Measurements from ENCODE around the gene A3GALT2. TPM values are rescaled to one million over a fixed set of nuclear protein-coding genes. Genes with fewer than 3 reads are reported as not detected.

A3GALT2 gene
- polyA plus RNA-seq, 1 donor from 2014 or later = 0.35 TPM

- H3K36me3 ChIP-seq (ENCODE audit: insufficient read depth, low read length) = peaks cover 9% of the 10 kb centered on the region
- peak overlapping the region; percentile 55 for H3K9ac ChIP-seq (ENCODE audit: low read length)
- H3K4me3 ChIP-seq (ENCODE audit: low read length) = no peak overlapping the region
- H3K9me2 ChIP-seq (ENCODE audit: insufficient read depth, low read length) = no peaks in the 10 kb centered on the region
- no peak overlapping the region for H3K4me2 ChIP-seq (ENCODE audit: low read length)
- H2AFZ ChIP-seq (ENCODE audit: low read depth, low read length) = no peak overlapping the region
- H3K79me2 ChIP-seq (replicated peaks; ENCODE audit: insufficient read depth, low read length) = peaks cover 9% of the 10 kb centered on the region
- no peaks in the 10 kb centered on the region for H3K27me3 ChIP-seq (ENCODE audit: insufficient read depth, low read depth, low read length)
- H4K20me1 ChIP-seq (ENCODE audit: insufficient read depth) = no peaks in the 10 kb centered on the region
- H3K27ac ChIP-seq (ENCODE audit: low read length) = no peak overlapping the region
- H3F3A ChIP-seq (ENCODE audit: insufficient read depth, low read length, poor library complexity, severe bottlenecking) = peaks cover 10% of the 10 kb centered on the region
- TF ChIP-seq SMC3 (conservative IDR thresholded peaks at IDR 0.05; ENCODE audit: poor library complexity) = no peak
- TF ChIP-seq RAD21 (conservative IDR thresholded peaks at IDR 0.05) = no peak
- no peak for TF ChIP-seq EP300 (conservative IDR thresholded peaks at IDR 0.05; ENCODE audit: poor library complexity, severe bottlenecking)
- TF ChIP-seq, protein P1, sequence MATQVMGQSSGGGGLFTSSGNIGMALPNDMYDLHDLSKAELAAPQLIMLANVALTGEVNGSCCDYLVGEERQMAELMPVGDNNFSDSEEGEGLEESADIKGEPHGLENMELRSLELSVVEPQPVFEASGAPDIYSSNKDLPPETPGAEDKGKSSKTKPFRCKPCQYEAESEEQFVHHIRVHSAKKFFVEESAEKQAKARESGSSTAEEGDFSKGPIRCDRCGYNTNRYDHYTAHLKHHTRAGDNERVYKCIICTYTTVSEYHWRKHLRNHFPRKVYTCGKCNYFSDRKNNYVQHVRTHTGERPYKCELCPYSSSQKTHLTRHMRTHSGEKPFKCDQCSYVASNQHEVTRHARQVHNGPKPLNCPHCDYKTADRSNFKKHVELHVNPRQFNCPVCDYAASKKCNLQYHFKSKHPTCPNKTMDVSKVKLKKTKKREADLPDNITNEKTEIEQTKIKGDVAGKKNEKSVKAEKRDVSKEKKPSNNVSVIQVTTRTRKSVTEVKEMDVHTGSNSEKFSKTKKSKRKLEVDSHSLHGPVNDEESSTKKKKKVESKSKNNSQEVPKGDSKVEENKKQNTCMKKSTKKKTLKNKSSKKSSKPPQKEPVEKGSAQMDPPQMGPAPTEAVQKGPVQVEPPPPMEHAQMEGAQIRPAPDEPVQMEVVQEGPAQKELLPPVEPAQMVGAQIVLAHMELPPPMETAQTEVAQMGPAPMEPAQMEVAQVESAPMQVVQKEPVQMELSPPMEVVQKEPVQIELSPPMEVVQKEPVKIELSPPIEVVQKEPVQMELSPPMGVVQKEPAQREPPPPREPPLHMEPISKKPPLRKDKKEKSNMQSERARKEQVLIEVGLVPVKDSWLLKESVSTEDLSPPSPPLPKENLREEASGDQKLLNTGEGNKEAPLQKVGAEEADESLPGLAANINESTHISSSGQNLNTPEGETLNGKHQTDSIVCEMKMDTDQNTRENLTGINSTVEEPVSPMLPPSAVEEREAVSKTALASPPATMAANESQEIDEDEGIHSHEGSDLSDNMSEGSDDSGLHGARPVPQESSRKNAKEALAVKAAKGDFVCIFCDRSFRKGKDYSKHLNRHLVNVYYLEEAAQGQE (IDR thresholded peaks at IDR 0.05; ENCODE audit: borderline replicate concordance) = no peak
- no peak for TF ChIP-seq POLR2AphosphoS5 (IDR thresholded peaks at IDR 0.05)
- no peaks in the 10 kb centered on the region for H3K9me3 ChIP-seq (ENCODE audit: low read length)
These were observed 47.5 kb upstream of the A3GALT2 start for GRCh38 chr1:33368431-33368830.

DNA sequence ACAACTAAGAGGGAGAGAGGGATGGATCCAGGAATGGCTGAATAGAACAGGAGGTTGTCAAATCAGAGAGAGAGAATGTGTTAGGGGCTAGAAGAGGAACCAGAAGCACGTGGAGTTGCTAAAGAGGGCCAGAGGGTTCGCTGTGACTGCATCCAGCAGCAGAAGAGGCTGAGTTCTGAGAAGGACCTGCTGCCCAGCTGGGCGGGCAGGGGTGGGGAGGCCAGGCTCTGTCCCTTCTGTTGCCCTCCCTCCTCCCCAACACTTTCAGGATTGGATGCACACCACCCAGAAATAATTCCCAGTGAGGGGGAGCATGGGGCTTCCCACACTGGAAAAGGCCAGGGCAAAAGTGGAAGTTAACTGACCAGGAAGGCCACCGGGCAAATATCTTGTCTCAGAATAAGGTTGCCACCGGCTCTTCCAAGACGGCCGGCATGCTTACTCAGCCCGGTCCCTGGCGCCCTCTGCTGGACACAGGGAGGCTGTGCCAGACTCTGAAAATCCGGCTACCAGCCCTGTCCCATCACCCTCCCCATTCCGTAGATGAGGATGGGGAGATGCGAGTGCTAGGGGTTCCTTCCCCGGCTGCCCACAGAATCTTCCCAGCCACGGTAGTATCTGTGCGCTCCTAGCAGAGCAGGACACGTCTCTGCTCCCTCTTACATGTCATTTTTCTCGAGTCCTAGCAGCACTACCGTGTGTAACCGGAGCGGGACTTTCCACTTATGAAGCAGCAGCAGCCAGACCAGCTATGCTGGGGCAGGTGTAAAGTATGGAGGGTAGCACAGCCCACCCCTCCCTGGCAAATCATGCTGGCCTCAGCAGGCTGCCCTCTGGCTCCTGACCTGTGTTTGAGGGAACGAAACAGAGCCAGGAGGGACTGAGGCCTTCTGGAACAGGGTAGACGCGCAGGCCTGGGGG lies 46.8 kb upstream of the A3GALT2 start:
- Histone ChIP-seq H3K4me2 (ENCODE audit: low read length) (no peak overlapping the region), H2AFZ (ENCODE audit: low read depth, low read length) (no peak overlapping the region), H3K36me3 (ENCODE audit: insufficient read depth, low read length) (peaks cover 9% of the 10 kb centered on the region), H3K9me3 (ENCODE audit: low read length) (no peaks in the 10 kb centered on the region), H3F3A (ENCODE audit: insufficient read depth, low read length, poor library complexity, severe bottlenecking) (peaks cover 10% of the 10 kb centered on the region), H3K27me3 (ENCODE audit: insufficient read depth, low read depth, low read length) (no peaks in the 10 kb centered on the region), H3K27ac (ENCODE audit: low read length) (peak overlapping the region; percentile 100), H3K79me2 (replicated peaks; ENCODE audit: insufficient read depth, low read length) (peaks cover 9% of the 10 kb centered on the region), H3K9me2 (ENCODE audit: insufficient read depth, low read length) (no peaks in the 10 kb centered on the region), H3K9ac (ENCODE audit: low read length) (peak overlapping the region; percentile 55), H4K20me1 (ENCODE audit: insufficient read depth) (no peaks in the 10 kb centered on the region), H3K4me3 (ENCODE audit: low read length) (peak overlapping the region; percentile 44)
- peak; percentile 98 for TF ChIP-seq RAD21 (conservative IDR thresholded peaks at IDR 0.05)
- peak; percentile 96 for TF ChIP-seq CTCF (IDR thresholded peaks at IDR 0.05; ENCODE audit: poor library complexity, severe bottlenecking)
- peak; percentile 41 for TF ChIP-seq MXI1 (conservative IDR thresholded peaks at IDR 0.05; ENCODE audit: poor library complexity, severe bottlenecking)
- no peak for TF ChIP-seq EZH2 (IDR thresholded peaks at IDR 0.05; ENCODE audit: borderline replicate concordance, insufficient read depth, low read length, poor library complexity, severe bottlenecking)
- peak; percentile 96 for TF ChIP-seq SMC3 (conservative IDR thresholded peaks at IDR 0.05; ENCODE audit: poor library complexity)
- TF ChIP-seq TAF1 (IDR thresholded peaks at IDR 0.05; ENCODE audit: low read depth) = no peak
